Small intestine (tissue), 7 donors: ENCODE measurements around the gene KDM2B. TPM values are rescaled to one million over a fixed set of nuclear protein-coding genes. Genes with fewer than 3 reads are reported as not detected.

Experiments used
- DNase-seq, 2 donors: peaks; one replicate each; pipeline versions ENCODE4 v3.0.0 to v3.0.0-alpha.2; 2013
- FAIRE-seq: peaks from 2 replicates; lab custom pipeline; 2012; peaks lifted over from hg19 to GRCh38; lab: Jason Lieb, UNC
- H3K27ac ChIP-seq, 3 donors: one replicate each; pipeline ENCODE4 v1.5.1; 2013; ENCODE audit warnings: low read length in 2 of 3, mild to moderate bottlenecking in 2 of 3, control low read depth in 1 of 3, inconsistent platforms in 1 of 3, low read depth in 1 of 3, moderate library complexity in 1 of 3
- H3K27me3 ChIP-seq, 3 donors: one replicate each; pipeline ENCODE4 v1.6.1; 2013; ENCODE audit warnings: low read length in 3 of 3, inconsistent platforms in 1 of 3; ENCODE audit not compliant: control insufficient read depth in 3 of 3, insufficient read depth in 3 of 3
- H3K36me3 ChIP-seq, 3 donors: one replicate each; pipeline ENCODE4 v1.6.1; 2013; ENCODE audit warnings: low read length in 3 of 3, inconsistent platforms in 1 of 3, low read depth in 1 of 3, mild to moderate bottlenecking in 1 of 3, moderate library complexity in 1 of 3; ENCODE audit not compliant: control insufficient read depth in 3 of 3, insufficient read depth in 2 of 3
- H3K4me1 ChIP-seq, 3 donors: one replicate each; pipeline ENCODE4 v1.6.1; 2013; ENCODE audit warnings: low read length in 2 of 3, inconsistent platforms in 1 of 3, low read depth in 1 of 3, mild to moderate bottlenecking in 1 of 3, moderate library complexity in 1 of 3; ENCODE audit not compliant: control insufficient read depth in 3 of 3, insufficient read depth in 2 of 3
- H3K4me3 ChIP-seq, 3 donors: one replicate each; pipeline ENCODE4 v1.5.1; 2013; ENCODE audit warnings: low read length in 3 of 3, control low read depth in 1 of 3, inconsistent platforms in 1 of 3, low read depth in 1 of 3, mild to moderate bottlenecking in 1 of 3, moderate library complexity in 1 of 3
- H3K9me3 ChIP-seq, 2 donors: one replicate each; pipeline ENCODE4 v1.6.1; 2013; ENCODE audit warnings: low read depth in 1 of 2, low read length in 1 of 2; ENCODE audit not compliant: control insufficient read depth in 2 of 2, insufficient read depth in 1 of 2
- WGBS, 3 donors: extraction: QIAGEN DNeasy Blood & Tissue Kit; methylation state at CpG; one replicate each; pipeline ENCODE4 v1.1.7; 2013; 5-methylcytosine and 5-hydroxymethylcytosine counted together
- polyA plus RNA-seq, 4 donors: library from polyadenylated mRNA; stranded (reverse) in 3 of 4; unstranded in 1 of 4; fragments of 200-250 nt in 3 of 4; fragments of 120-200 nt in 1 of 4; gene quantifications; one replicate each; pipeline versions ENCODE4 v1.2.1 to v1.2.3, GENCODE V29; 2013
- donor health status: healthy with polysubstance abuse.
- donor health status: control.
- donor health status: control.
- donor health status: Bipolar disorder and iron deficiency.
- donor health status: healthy.

Gene KDM2B
- polyA plus RNA-seq, 4 donors, result 7.6 to 16.0 (median 11.8) TPM

- FAIRE-seq, result no peak
Observed at GRCh38 chr12:121466794-121467637, 113.8 kb downstream of the KDM2B start.

GRCh38 chr12:121465921-121466793 lies 114.7 kb downstream of the KDM2B start:
- FAIRE-seq (no peak), DNase-seq (peak; percentile 23 to 53)
- H3K4me1 ChIP-seq, result peaks cover 0 to 8% (median 0%) of the 10 kb centered on the region in 3 donors
- H3K36me3 ChIP-seq, result peaks cover 0 to 19% (median 3%) of the 10 kb centered on the region in 3 donors
- H3K27me3 ChIP-seq, result peaks cover 0 to 3% (median 0%) of the 10 kb centered on the region in 3 donors
- WGBS, 3 donors, result 6 to 9% (median 7%) methylated on average over 53 to 70 of the region's 70 CpGs
- H3K4me3 ChIP-seq, result peak overlapping the region; percentile 32 to 88 (median 56)
- peak overlapping the region in 2 of 3 donors; percentile 57 to 91 for H3K27ac ChIP-seq
- H3K9me3 ChIP-seq, result no peaks in the 10 kb centered on the region

More at GRCh38 chr12:121466794-121467637, 113.8 kb downstream of the KDM2B start:
- peaks cover 0 to 3% (median 0%) of the 10 kb centered on the region in 3 donors for H3K27me3 ChIP-seq
- H3K4me3 ChIP-seq, result peak overlapping the region; percentile 53 to 88 (median 56)
- peaks cover 0 to 18% (median 3%) of the 10 kb centered on the region in 3 donors for H3K36me3 ChIP-seq
- H3K27ac ChIP-seq, result peak overlapping the region; percentile 46 to 91 (median 91)
- 0 to 1% (median 1%) methylated on average over 50 to 139 of the region's 139 CpGs for WGBS, 3 donors
- no peaks in the 10 kb centered on the region for H3K9me3 ChIP-seq
- H3K4me1 ChIP-seq, result peaks cover 0 to 8% (median 0%) of the 10 kb centered on the region in 3 donors
- DNase-seq, result peak; percentile 91 to 94

- Histone ChIP-seq H3K27me3 (peaks cover 0 to 3% (median 0%) of the 10 kb centered on the region in 3 donors), H3K4me3 (no peak overlapping the region), H3K27ac (no peak overlapping the region), H3K9me3 (no peaks in the 10 kb centered on the region), H3K4me1 (peaks cover 0 to 8% (median 0%) of the 10 kb centered on the region in 3 donors), H3K36me3 (peaks cover 0 to 26% (median 3%) of the 10 kb centered on the region in 3 donors)
- WGBS, 3 donors, result 94 to 99% (median 96%) methylated on average over 13 of the region's 13 CpGs
- FAIRE-seq (no peak), DNase-seq (no peak)
Observed at GRCh38 chr12:121464331-121464730, 116.5 kb downstream of the KDM2B start.

- Histone ChIP-seq H3K36me3 (peaks cover 0 to 42% (median 3%) of the 10 kb centered on the region in 3 donors), H3K27ac (no peak overlapping the region), H3K4me3 (no peak overlapping the region), H3K9me3 (no peaks in the 10 kb centered on the region), H3K4me1 (peaks cover 0 to 6% (median 0%) of the 10 kb centered on the region in 3 donors), H3K27me3 (peaks cover 0 to 3% (median 0%) of the 10 kb centered on the region in 3 donors)
- 85 to 92% (median 87%) methylated on average over 5 of the region's 5 CpGs for WGBS, 3 donors
- FAIRE-seq, result no peak
- DNase-seq, result no peak
Observed at GRCh38 chr12:121461048-121461447, 119.8 kb downstream of the KDM2B start.

DNA sequence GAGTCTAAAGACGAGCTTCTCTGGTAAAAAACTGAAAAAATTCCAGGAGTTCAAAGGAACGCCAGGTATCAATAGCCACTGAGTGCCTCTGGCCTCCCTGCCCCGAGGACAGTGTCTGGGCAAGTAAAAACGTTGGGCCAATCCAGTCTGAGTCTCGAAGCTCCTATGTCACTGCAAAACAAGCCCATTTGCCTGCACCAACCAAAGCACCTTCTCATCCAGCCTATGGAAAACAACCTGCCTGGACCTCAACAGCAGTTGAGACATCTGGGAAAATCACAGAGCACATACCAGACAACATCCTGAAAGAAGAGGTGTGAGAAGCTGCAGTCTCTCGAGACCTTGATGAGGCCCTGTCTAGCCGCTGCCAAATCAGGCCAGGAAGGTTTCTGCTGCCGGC lies 124.3 kb downstream of the KDM2B start:
- no peaks in the 10 kb centered on the region for H3K9me3 ChIP-seq
- H3K4me3 ChIP-seq, result no peak overlapping the region
- H3K4me1 ChIP-seq, result peaks cover 0 to 14% (median 3%) of the 10 kb centered on the region in 3 donors
- H3K36me3 ChIP-seq, result peaks cover 0 to 40% (median 0%) of the 10 kb centered on the region in 3 donors
- H3K27me3 ChIP-seq, result no peaks in the 10 kb centered on the region
- no peak for DNase-seq
- FAIRE-seq, result no peak
- H3K27ac ChIP-seq, result no peak overlapping the region
- 86 to 88% (median 87%) methylated on average over 8 of the region's 8 CpGs for WGBS, 3 donors

GRCh38 chr12:121455766-121456420 lies 124.9 kb downstream of the KDM2B start:
- no peak for DNase-seq
- Histone ChIP-seq H3K36me3 (peaks cover 0 to 38% (median 0%) of the 10 kb centered on the region in 3 donors), H3K27ac (no peak overlapping the region), H3K4me3 (no peak overlapping the region), H3K4me1 (peaks cover 0 to 18% (median 3%) of the 10 kb centered on the region in 3 donors), H3K27me3 (no peaks in the 10 kb centered on the region), H3K9me3 (no peaks in the 10 kb centered on the region)
- WGBS, 3 donors, result 87 to 91% (median 91%) methylated on average over 23 of the region's 23 CpGs
- no peak for FAIRE-seq

DNA sequence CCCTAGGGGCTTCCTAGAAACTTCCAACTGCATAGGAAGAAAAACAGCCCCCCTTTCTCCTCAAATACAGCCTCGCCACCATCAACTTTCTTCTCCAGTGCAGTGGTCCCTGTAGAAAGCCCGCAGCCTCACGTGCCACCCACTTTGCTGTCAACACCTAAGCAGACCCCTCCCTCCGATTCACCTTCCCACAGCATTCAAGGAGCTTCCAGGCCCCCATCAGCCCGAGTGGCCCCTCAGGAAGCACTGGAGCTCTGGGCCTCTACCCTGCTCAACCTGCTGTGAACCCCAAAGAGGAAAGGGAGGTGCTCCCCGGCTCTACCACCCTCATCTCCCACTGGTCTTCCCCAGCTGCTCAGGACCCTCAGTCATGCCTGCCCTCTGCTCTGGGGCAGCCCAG lies 125.9 kb downstream of the KDM2B start:
- FAIRE-seq, result no peak

More for the DNA sequence above, 125.9 kb downstream of the KDM2B start:
- H3K4me3 ChIP-seq, result no peak overlapping the region
- WGBS, 3 donors, result 86 to 95% (median 90%) methylated on average over 6 of the region's 6 CpGs
- no peaks in the 10 kb centered on the region for H3K27me3 ChIP-seq
- H3K9me3 ChIP-seq, result no peaks in the 10 kb centered on the region
- DNase-seq, result no peak
- peaks cover 0 to 32% (median 0%) of the 10 kb centered on the region in 3 donors for H3K36me3 ChIP-seq
- H3K4me1 ChIP-seq, result peaks cover 0 to 18% (median 3%) of the 10 kb centered on the region in 3 donors
- no peak overlapping the region for H3K27ac ChIP-seq
